Measurements from ENCODE around the gene COX14.

DNA sequence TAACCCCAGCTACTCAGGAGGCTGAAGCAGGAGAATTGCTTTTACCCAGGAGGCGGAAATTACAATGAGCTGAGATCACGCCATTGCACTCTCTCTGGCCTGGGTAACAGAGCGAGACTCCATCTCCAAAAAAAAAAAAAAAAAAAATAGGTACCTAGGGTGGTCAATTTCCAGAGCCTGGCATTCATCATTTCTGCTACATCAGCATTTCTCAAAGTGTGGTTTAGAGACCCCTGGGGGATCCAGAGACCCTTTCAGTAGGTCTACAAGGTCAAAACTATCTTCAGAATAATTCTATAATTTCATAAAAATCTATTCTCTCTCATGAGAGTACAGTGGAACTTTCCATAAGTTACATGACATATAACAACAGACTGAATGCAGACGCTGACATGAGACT, 35.2 kb downstream of the COX14 start:
- TF ChIP-seq POLR2A (IDR thresholded peaks at IDR 0.05; ENCODE audit: low read depth, low read length): no peak
- TF ChIP-seq POLR2AphosphoS5 (IDR thresholded peaks at IDR 0.05; ENCODE audit: low read depth, low read length): no peak
- TF ChIP-seq TAF1 (IDR thresholded peaks at IDR 0.05; ENCODE audit: borderline replicate concordance, low read depth, low read length): no peak
